GM12872 (cell line): ENCODE data around the gene TMCC3.

ENCODE experiments used
- TF ChIP-seq, protein P1 (sequence below): IDR thresholded peaks from 3 replicates; pipeline ENCODE4 v1.5.1; 2011; ENCODE audit warnings: low read depth, mild to moderate bottlenecking, low read length, moderate library complexity; ENCODE audit not compliant: insufficient read depth

Gene TMCC3

DNA sequence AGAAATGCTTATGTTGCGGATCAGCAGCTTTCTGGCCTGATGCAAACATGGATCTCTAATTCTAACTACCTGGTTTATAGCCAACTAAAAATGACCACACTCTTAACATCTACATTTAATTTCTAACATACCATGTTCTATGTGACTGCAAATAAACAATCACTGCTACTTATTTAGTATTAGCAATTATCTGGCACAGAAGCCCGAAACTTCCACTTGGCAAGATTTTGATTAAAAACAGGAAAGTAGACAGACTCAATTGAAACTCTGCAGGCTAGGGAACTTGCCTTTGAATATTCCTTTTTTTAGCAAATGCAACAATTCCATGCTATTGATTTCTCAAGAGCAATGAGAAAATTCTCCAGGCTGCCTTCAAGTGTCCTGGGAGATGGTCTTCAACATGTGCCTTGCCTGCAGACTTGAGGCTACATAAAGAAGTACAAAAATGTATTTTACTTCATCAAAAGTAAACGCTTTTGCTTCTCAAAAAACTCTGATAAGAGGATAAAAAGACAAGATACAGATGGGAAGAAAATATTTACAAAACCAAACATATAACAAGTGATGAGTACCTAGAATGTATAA, 9.1 kb upstream of the TMCC3 start:
- TF ChIP-seq, protein P1, sequence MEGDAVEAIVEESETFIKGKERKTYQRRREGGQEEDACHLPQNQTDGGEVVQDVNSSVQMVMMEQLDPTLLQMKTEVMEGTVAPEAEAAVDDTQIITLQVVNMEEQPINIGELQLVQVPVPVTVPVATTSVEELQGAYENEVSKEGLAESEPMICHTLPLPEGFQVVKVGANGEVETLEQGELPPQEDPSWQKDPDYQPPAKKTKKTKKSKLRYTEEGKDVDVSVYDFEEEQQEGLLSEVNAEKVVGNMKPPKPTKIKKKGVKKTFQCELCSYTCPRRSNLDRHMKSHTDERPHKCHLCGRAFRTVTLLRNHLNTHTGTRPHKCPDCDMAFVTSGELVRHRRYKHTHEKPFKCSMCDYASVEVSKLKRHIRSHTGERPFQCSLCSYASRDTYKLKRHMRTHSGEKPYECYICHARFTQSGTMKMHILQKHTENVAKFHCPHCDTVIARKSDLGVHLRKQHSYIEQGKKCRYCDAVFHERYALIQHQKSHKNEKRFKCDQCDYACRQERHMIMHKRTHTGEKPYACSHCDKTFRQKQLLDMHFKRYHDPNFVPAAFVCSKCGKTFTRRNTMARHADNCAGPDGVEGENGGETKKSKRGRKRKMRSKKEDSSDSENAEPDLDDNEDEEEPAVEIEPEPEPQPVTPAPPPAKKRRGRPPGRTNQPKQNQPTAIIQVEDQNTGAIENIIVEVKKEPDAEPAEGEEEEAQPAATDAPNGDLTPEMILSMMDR: no peak

DNA sequence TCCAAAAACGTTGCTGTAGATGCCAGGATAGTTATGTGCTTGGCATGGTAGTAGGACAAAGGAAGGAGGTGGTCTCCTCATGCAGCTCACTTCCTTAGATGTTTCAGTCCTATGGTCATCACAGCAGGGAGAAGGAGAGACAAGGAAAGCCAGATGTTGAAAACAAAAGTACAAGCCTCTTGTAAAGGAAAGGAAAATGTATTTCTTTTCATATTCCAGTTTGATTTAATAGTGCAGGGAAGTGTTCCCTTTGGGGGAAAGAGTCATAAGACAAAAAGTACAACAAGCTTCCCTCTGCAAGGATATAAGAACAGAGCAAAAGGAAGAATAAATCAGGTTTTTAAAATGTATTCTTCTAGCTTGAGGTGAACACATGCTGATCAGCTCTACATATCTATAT, 8.6 kb upstream of the TMCC3 start:
- TF ChIP-seq, protein P1: no peak

DNA sequence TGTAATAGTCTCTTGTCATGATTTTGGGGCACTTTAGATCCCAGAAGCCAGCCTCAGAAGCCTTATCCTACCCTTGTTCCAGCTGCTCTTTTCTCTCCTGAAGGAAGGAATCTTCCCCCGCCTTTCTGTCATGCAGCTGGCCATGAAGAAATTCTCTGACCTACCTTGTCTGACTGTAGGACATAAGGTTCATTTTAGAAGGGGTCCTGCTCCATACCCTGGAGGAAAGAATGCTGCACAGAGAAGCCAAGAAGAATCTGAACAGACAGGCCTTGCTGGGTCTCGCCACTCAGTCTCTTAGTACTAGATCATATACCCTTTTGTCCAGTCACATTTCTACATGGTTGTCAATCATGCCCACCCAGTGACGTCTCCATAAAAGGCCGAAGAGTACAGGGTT, 6.2 kb upstream of the TMCC3 start:
- TF ChIP-seq, protein P1: no peak

DNA sequence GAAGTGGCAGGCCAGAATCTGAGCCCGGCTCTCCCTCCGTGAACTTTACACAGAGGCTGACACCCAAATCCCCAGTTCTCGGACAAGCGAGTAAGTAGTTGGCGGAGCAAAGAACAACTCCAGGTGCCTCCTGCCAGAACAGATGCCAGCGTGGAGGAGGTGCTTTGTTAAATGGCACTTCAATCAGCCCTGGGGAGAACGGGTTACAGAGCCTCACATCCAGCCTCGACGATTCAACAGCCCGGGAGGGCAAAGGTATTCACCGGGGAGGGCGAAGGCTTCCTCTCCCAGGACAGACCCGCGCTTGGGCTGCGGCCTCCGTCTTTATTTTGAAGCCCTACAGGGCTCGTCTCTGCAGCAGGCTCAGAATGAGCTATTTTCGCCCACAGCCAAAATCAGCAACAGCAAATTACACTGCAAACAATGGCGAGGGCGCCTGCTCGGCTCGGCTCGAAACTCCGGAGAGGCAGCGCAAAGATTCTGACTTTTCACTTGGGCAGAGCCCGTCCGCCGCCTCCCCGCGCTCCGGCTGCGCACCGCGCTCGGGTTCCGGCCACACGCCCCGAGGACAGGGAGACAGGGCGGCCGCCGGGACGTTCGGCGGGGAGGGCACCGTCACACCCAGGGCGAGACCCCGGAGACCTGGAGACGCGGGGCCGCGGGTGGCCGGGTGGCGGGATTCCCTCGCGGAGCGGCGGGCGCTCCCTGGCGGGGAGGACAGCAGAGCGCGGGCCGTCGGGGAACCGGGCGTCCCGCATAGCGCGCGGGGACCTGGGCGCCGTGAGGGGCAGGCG, 811 bp downstream of the TMCC3 start:
- TF ChIP-seq, protein P1: peak; percentile 37; the same call in 1 of the 3 replicates

DNA sequence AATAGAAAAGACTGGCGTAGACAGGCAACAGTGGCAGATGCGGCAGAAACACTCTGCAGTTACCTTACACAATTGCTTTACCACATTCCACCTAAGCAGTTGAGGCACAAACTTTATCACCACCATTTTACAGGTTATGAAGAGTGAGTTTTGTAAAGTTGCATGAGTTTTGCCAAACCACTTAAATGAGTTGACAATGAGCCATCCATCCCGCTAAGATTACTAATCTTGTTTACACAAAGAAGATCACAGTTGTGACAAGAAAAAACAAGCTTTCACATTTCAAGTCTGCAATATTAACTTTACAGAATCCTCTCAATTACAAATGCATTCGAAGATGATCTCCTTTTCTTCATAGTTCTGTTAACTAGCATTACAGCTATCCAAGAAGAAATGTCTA, 1.8 kb downstream of the TMCC3 start:
- TF ChIP-seq, protein P1: no peak

DNA sequence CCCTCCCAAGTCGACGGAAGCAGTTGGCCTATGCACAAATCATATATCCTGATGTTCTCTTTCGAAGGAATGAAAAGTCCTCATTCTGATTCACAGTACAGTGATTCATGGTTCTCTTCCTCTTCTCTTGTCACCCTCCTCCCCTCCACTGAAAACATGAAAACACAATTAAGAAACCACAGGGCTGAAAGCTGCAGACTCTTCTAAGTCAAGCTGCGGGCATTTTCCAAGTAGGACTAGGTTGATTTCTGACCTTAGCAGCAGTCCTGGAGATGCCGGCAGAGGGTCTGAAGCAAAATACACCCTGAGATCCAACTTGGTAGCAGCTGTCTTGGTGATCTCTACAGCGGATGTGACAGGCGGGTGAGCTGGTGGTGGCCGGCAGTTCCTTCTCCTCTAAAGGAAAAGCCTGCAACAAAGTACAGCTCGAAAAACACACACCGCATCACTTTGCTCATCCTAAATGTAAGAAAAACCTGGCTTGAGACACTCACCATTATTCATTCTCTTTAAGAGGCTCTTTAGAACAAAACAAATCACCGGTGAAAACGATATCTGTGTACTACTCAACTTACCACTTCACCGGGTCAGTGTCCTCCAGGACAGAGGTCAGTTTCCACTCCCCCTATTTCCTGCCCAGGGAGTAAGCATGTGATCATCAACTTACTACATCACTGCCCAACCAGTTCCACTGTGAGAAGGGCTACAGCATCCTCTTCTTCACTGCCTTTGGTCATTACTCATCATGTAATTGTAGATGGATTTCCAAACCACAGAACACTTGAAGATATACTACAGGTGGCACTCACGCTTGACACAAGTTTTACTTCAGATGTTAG, 6.0 kb downstream of the TMCC3 start:
- TF ChIP-seq, protein P1: no peak

DNA sequence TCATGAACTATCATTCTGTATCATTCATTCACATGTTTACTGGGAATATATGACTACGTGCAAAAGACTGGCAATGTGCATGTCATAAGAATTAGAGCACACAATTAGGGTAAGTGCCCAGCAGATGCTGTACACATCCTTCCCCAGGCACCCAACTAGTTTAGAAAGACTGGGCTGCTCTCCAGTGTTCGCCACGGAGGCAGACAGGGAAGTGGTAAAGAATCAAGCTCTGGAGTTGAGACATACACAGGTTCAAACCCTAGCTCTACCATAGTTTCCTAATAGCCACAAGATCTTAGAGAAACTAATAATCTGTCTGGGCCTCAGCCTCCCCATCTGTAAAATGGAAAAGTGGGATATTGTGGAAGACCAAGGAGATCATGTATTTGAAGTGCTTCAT, 6.8 kb downstream of the TMCC3 start:
- TF ChIP-seq, protein P1: no peak
